ENCODE data around the gene MBOAT1.

The MBOAT1 gene

GRCh38 chr6:20105838-20106237, 106.4 kb downstream of the MBOAT1 start:
- no peak for DNase-seq

- DNase-seq: no peak
Observed at GRCh38 chr6:20104696-20105095, 107.6 kb downstream of the MBOAT1 start.

GRCh38 chr6:20102397-20103073, 109.7 kb downstream of the MBOAT1 start:
- no peak for DNase-seq

DNA sequence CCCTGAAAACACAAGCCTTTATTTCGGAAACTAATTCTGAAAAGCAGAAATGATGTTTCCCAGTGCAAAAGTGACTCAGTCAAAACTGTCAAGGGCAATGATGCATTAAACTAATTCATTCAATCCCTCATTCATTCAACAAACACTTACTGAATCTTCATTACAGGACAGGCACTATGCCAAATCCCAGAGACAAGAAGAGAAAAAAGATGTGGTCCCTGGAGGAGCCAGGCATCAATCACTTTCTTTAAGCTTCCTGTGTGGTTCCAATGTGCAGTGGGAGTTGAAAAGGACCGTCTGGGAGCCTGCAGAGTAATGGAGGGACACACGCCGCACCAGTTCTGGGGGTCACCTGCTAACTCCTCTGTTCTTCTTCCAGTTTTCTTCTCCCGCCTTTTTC, 113.1 kb downstream of the MBOAT1 start:
- no peak for DNase-seq

- no peak for DNase-seq
Observed at GRCh38 chr6:20098267-20098876, 113.9 kb downstream of the MBOAT1 start.

DNA sequence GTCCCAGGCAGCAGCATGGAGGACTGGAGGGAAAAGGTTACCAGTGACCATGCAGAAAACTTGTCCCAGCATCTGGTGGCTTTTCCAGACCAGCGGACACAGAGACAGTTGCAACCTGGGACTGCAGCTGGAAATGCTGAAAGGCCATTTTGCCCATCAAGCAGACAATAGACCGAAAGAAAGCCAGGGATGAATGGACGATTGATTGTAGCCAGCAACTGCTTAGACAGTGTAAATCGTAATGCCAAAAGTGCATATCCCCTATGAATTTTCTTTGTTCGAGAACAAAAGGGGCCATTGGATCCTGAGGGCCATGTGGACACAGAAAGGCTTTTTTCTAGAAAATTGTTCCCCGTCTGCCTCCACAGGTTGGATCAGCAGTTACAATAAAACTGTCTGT, 115.7 kb downstream of the MBOAT1 start:
- peak in 38 of 51 donors; percentile 6 to 83 (median 46) for DNase-seq

GRCh38 chr6:20095436-20095835, 116.8 kb downstream of the MBOAT1 start:
- DNase-seq: no peak

DNA sequence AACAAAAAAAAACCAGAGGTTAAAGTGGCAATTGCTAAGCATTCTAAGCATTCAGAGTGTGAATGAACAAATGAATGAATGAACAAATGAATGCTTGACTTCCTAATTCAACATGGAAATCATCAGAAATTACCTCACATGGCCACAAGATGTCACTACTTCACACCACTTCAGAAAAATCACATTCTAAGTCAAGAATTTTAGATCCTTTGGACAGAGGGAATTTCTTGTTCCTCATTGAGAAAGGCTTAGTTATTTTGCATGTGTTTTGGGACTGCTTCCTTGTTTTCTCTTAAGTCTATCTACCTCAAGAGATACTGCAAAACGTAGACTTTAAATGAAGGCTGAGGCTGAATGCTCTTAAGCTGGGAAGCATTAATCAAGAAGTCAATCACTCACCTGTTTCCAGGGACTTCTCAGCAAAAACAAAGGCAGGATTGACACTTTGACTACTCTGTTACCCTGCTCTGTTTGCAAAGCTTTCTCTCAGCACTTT, 120.2 kb downstream of the MBOAT1 start:
- DNase-seq: peak in 4 of 51 donors; percentile 1 to 56 (median 12)

DNA sequence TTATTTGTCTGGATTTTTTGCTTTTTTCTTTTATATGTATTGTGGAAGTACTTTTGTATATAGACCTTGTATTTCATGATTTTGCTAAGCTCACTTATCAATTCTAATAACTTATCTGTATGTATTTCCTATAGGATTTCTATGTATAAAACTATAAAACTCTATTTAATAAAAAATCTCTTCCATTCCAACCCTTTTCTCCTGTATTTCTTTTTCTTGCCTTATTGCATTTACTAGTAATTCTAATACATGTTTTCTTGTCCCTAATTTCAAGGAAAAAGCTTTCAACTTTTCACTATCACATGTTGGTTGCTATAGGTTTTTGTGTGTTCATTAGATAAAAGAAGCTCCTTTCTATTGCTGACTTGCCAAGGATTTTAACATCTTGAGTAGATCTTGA, 125.3 kb downstream of the MBOAT1 start:
- DNase-seq: no peak

GRCh38 chr6:20085817-20086216, 126.5 kb downstream of the MBOAT1 start:
- DNase-seq: no peak

DNA sequence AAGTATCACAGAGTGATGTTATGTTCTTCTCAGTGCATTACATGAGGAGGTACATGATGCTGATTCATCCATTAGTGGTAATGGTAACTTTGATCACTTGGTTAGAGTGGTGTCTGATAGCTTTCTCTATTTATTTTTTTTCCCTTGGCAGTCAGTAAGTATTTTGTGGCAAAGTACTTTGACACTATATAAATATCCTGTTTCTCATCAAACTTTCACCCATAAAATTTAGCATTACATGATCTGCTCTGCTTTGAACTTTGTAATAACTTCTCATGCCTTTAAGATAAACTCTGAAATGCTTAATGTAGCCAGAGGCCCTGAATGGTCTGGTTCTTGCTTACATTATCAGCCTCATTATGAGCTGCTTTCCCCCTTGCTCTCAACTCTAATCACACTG, 127.9 kb downstream of the MBOAT1 start:
- no peak for DNase-seq

- no peak for DNase-seq
Observed at GRCh38 chr6:20071998-20072397, 140.3 kb downstream of the MBOAT1 start.

DNA sequence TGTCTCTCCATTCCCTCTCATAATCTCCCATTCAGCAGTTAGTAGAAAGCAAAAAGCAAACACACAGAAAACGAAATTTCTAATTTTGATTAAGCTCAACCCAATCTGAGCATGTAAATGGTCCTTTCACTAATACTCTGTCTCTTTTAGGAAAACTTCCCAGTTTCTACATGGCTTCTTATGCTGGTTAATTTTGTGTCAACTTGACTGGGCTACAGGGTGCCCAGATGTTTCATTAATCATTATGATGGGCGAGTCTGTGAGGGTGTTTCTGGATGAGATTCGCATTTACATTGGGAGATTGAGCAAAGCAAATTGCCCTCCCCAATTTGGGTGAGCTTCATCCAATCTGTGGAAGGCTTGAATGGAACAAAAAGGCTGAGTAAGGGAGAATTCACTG, 142.2 kb downstream of the MBOAT1 start:
- DNase-seq: no peak

- no peak for DNase-seq
Observed at GRCh38 chr6:20069021-20069522, 143.2 kb downstream of the MBOAT1 start.

GRCh38 chr6:20068421-20068988, 143.8 kb downstream of the MBOAT1 start:
- DNase-seq: no peak

DNA sequence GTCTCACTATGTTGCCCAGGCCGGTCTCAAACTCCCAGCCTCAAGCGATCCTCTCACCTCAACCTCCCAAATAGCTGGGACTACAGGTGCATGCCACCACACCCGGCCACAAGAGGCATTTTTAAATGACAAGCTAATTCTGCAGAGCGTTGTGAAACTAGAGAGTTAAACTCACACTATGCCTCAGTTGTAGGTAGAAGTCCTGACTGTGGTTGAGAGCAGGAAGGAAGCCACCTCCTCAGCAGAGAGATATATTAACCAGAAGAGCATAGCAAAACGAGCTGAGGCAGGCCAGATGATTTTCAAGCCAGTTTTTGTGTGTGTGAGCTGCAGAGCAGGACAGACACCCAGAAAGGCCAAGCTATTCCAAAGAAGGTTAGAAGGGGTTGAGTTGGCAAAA, 150.3 kb downstream of the MBOAT1 start:
- no peak for DNase-seq

- DNase-seq: no peak
Observed at GRCh38 chr6:20060252-20060651, 152.0 kb downstream of the MBOAT1 start.

GRCh38 chr6:20058912-20059311, 153.4 kb downstream of the MBOAT1 start:
- no peak for DNase-seq

GRCh38 chr6:20058121-20058905, 154.0 kb downstream of the MBOAT1 start:
- DNase-seq: no peak

DNA sequence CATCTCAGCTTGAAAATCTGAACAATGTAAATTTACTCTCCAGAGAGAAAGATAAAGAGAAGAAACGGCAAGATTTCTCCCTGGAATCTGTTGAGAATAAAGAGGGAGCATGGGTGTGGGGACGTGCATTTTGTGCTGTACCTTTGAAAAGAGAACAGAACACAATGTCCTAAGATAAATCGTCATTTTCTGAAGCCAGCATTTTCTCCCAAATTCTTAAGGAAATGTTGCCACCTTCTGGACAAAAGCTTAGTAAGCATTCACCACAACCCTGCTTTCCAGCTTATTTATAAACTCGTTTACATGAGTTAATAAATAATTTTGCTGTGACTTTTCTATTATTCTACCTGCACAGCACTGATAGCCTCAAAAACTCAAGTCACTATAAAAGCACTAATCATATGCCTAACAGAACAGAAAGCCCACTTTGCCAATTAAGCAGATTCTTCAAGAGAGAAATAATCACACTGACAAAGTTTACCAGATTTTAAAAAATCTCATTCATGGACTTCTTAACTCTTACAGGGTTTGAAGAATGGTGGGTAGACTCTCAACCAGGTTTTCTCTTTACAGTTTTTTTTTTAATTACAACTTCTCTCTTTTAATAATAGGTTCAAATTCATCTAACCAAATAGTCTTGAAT, 155.8 kb downstream of the MBOAT1 start:
- peak in 4 of 51 donors; percentile 1 to 38 (median 4) for DNase-seq

DNA sequence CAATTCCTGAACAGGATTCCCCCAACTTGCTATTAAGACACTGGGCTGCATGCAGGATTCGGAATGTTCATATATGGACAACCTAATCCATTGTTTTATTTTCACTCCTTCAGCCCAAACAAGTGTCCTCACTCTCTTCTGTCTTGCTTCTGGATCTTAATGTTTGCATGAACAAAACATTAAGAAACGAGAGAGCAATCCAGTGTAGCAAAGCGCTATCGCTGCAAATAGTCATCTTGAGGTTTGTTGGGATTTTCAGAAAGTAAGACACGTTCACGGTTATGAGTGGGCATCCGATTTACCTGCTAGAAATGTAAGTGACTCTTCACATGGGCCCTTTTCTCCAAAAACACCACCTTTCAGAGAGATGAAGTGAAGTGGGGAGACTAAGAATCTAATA, 156.4 kb downstream of the MBOAT1 start:
- peak in 1 of 51 donors; percentile 3 for DNase-seq
